Body of pancreas (tissue), 4 donors: Measurements from ENCODE around the gene MEIS2.

Experiments
- CTCF ChIP-seq, 7 experiments: fragments of 450-650 bp in 4 of 7; fragments of 200-600 bp in 3 of 7; sonication (generic) in 3 of 7; IDR thresholded peaks; one replicate each; pipeline ENCODE4 v1.5.1; 2016 to 2019; ENCODE audit warnings: antibody characterized with exemption in 7 of 7
- POLR2A ChIP-seq, 3 donors: fragments of 450-650 bp; IDR thresholded peaks; one replicate each; pipeline ENCODE4 v1.6.1; 2016; ENCODE audit warnings: antibody characterized with exemption in 3 of 3, mild to moderate bottlenecking in 2 of 3

DNA sequence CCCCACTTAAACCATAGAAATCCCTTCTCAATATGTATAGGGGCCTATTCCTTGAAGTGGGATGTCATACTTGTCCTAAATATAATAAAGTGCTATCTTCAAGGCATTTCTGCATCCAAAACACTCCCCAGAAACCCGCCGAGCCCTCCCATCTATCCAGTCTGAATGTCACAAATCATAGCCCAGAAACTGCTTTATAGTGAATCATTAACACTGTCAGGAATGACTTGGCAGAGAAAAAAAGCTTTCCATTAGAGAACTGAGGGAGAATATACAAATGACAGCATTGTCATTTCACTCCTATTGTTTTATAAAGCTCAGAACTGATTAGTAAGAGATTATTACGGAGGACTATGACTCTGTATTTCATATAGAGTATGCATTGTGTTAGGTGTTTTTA is 48.4 kb upstream of the MEIS2 start:
- TF ChIP-seq CTCF (IDR thresholded peaks at IDR 0.05) (no peak), POLR2A (IDR thresholded peaks at IDR 0.05) (no peak)
